H9 (cell line): ENCODE data around the gene SFXN5. TPM values are rescaled to one million over a fixed set of nuclear protein-coding genes. Genes with fewer than 3 reads are reported as not detected.

Source experiments
- DNase-seq: peaks from one replicate; pipeline ENCODE4 v3.0.0-alpha.2; 2017
- H2AFZ ChIP-seq: one replicate; pipeline ENCODE4 v1.6.1; 2013; ENCODE audit warnings: mild to moderate bottlenecking, low read length, control low read depth, moderate library complexity
- H2AK5ac ChIP-seq: 2 replicates; pipeline ENCODE4 v1.6.1; 2013; ENCODE audit warnings: low read length, control low read depth, mixed read lengths; ENCODE audit not compliant: insufficient read length
- H2BK120ac ChIP-seq: one replicate; pipeline ENCODE4 v1.6.1; 2013; ENCODE audit warnings: low read depth, mild to moderate bottlenecking, low read length, control low read depth, inconsistent platforms; ENCODE audit not compliant: poor library complexity, severe bottlenecking
- H2BK12ac ChIP-seq: 2 replicates; pipeline ENCODE4 v1.6.1; 2013; ENCODE audit warnings: low read length, control low read depth, mixed read lengths, low read depth; ENCODE audit not compliant: insufficient read length
- H2BK15ac ChIP-seq: 2 replicates; pipeline ENCODE4 v1.6.1; 2013; ENCODE audit warnings: low read depth, low read length, control low read depth
- H2BK20ac ChIP-seq: one replicate; pipeline ENCODE4 v1.6.1; 2013; ENCODE audit warnings: low read depth, mild to moderate bottlenecking, low read length, control low read depth, inconsistent platforms; ENCODE audit not compliant: poor library complexity, severe bottlenecking
- H2BK5ac ChIP-seq: 2 replicates; pipeline ENCODE4 v1.6.1; 2013; ENCODE audit warnings: low read length, control low read depth, mixed read lengths; ENCODE audit not compliant: insufficient read length
- H3K14ac ChIP-seq: 2 replicates; pipeline ENCODE4 v1.6.1; 2013; ENCODE audit warnings: low read length, control low read depth; ENCODE audit not compliant: insufficient read depth
- H3K18ac ChIP-seq: 2 replicates; pipeline ENCODE4 v1.6.1; 2013; ENCODE audit warnings: low read depth, mild to moderate bottlenecking, mixed read lengths, low read length, control low read depth; ENCODE audit not compliant: insufficient read length
- H3K23ac ChIP-seq: 2 replicates; pipeline ENCODE4 v1.6.1; 2013; ENCODE audit warnings: low read length, control low read depth, mixed read lengths, low read depth; ENCODE audit not compliant: insufficient read length
- H3K23me2 ChIP-seq: 2 replicates; pipeline ENCODE4 v1.6.1; 2013; ENCODE audit warnings: low read depth, mild to moderate bottlenecking, mixed read lengths, low read length, control low read depth; ENCODE audit not compliant: insufficient read length, poor library complexity, severe bottlenecking
- H3K27ac ChIP-seq: 2 replicates; pipeline ENCODE4 v1.5.1; 2013; ENCODE audit warnings: low read length, control low read depth, mixed read lengths, low read depth; ENCODE audit not compliant: insufficient read length
- H3K27me3 ChIP-seq: 2 replicates; pipeline ENCODE4 v1.6.1; 2013; ENCODE audit warnings: low read length, control low read depth, inconsistent platforms; ENCODE audit not compliant: insufficient read depth
- H3K4ac ChIP-seq: 2 replicates; pipeline ENCODE4 v1.6.1; 2013; ENCODE audit warnings: low read depth, mild to moderate bottlenecking, control low read depth, inconsistent platforms, low read length, moderate library complexity
- H3K4me1 ChIP-seq: 2 replicates; pipeline ENCODE4 v1.6.1; 2013; ENCODE audit warnings: low read length, control low read depth, inconsistent platforms; ENCODE audit not compliant: insufficient read depth
- H3K4me2 ChIP-seq: 2 replicates; pipeline ENCODE4 v1.6.1; 2013; ENCODE audit warnings: low read length, control low read depth, mixed read lengths; ENCODE audit not compliant: insufficient read length, insufficient read depth
- H3K56ac ChIP-seq: 2 replicates; pipeline ENCODE4 v1.6.1; 2013; ENCODE audit warnings: low read depth, mild to moderate bottlenecking, mixed read lengths, low read length, control low read depth; ENCODE audit not compliant: insufficient read length
- H3K79me1 ChIP-seq: 2 replicates; pipeline ENCODE4 v1.6.1; 2013; ENCODE audit warnings: low read depth, mild to moderate bottlenecking, moderate library complexity, low read length, control low read depth, inconsistent platforms; ENCODE audit not compliant: insufficient read depth, poor library complexity, severe bottlenecking
- H3K79me2 ChIP-seq: 2 replicates; pipeline ENCODE4 v1.6.1; 2013; ENCODE audit warnings: low read length, control low read depth, inconsistent platforms; ENCODE audit not compliant: insufficient read depth
- H3K9ac ChIP-seq: 2 replicates; pipeline ENCODE4 v1.6.1; 2013; ENCODE audit warnings: low read length, control low read depth, mixed read lengths; ENCODE audit not compliant: insufficient read length; ENCODE audit errors: extremely low read depth
- H3K9me3 ChIP-seq: one replicate; pipeline ENCODE4 v1.6.1; 2013; ENCODE audit warnings: low read depth, low read length, inconsistent platforms; ENCODE audit not compliant: control insufficient read depth
- H3T11ph ChIP-seq: one replicate; pipeline ENCODE4 v1.6.1; 2013; ENCODE audit warnings: mild to moderate bottlenecking, low read length, control low read depth, inconsistent platforms
- H4K20me1 ChIP-seq: one replicate; pipeline ENCODE4 v1.6.1; 2013; ENCODE audit not compliant: control insufficient read depth, insufficient read length, insufficient read depth
- H4K5ac ChIP-seq: 2 replicates; pipeline ENCODE4 v1.6.1; 2013; ENCODE audit warnings: low read depth, mild to moderate bottlenecking, mixed read lengths, low read length, control low read depth; ENCODE audit not compliant: insufficient read length
- H4K8ac ChIP-seq: replicated peaks from 2 replicates; pipeline ENCODE4 v1.6.1; 2013; ENCODE audit warnings: low read length, control low read depth, mixed read lengths, low read depth; ENCODE audit not compliant: insufficient read length
- H4K91ac ChIP-seq: 2 replicates; pipeline ENCODE4 v1.6.1; 2013; ENCODE audit warnings: low read depth, mild to moderate bottlenecking, moderate library complexity, mixed read lengths, low read length, control low read depth; ENCODE audit not compliant: insufficient read length
- H3K27ac Mint-ChIP-seq, 3 experiments: 2 replicates in 2 of 3; 3 replicates in 1 of 3; pipeline ENCODE4 v1.8.0; 2020 to 2021; ENCODE audit warnings: mixed read lengths in 3 of 3, mild to moderate bottlenecking in 1 of 3, moderate library complexity in 1 of 3
- H3K27me3 Mint-ChIP-seq: 2 replicates; pipeline ENCODE4 v1.8.0; 2021; ENCODE audit warnings: low read depth, mild to moderate bottlenecking, moderate library complexity, mixed read lengths
- H3K36me3 Mint-ChIP-seq, 3 experiments: 2 replicates in 2 of 3; 3 replicates in 1 of 3; pipeline ENCODE4 v1.8.0; 2020 to 2021; ENCODE audit warnings: low read depth in 3 of 3, mixed read lengths in 3 of 3; ENCODE audit not compliant: insufficient read depth in 1 of 3
- H3K4me1 Mint-ChIP-seq, 2 experiments: 2 replicates each; pipeline ENCODE4 v1.8.0; 2020; ENCODE audit warnings: mixed read lengths in 2 of 2
- H3K4me3 Mint-ChIP-seq, 2 experiments: 2 replicates in 1 of 2; 3 replicates in 1 of 2; pipeline ENCODE4 v1.8.0; 2020 to 2021; ENCODE audit warnings: mild to moderate bottlenecking in 2 of 2, mixed read lengths in 2 of 2, moderate library complexity in 1 of 2
- H3K9me3 Mint-ChIP-seq, 2 experiments: 2 replicates in 1 of 2; 3 replicates in 1 of 2; pipeline ENCODE4 v1.8.0; 2020; ENCODE audit warnings: mild to moderate bottlenecking in 2 of 2, mixed read lengths in 2 of 2, moderate library complexity in 1 of 2
- WGBS: extraction: QIAGEN DNeasy Blood & Tissue Kit; methylation state at CpG from one replicate; pipeline ENCODE4 v1.1.7; 2013; ENCODE audit warnings: missing lambda C conversion rate, low lambda C conversion rate, mixed read lengths; ENCODE audit not compliant: insufficient read length; ENCODE audit errors: extremely low coverage; 5-methylcytosine and 5-hydroxymethylcytosine counted together
- total RNA-seq: library from RNA; stranded (reverse); gene quantifications from 2 replicates; pipeline ENCODE4 v1.2.1, GENCODE V29; 2021
- TF ChIP-seq, protein P1 (sequence below): fragments of 200-600 bp; sonication (generic); conservative IDR thresholded peaks from 3 replicates; pipeline ENCODE4 v1.8.0; 2021; ENCODE audit warnings: antibody characterized with exemption, mild to moderate bottlenecking

The SFXN5 gene
- total RNA-seq, 1 experiment from 2014 or later = 30.9 TPM

DNA sequence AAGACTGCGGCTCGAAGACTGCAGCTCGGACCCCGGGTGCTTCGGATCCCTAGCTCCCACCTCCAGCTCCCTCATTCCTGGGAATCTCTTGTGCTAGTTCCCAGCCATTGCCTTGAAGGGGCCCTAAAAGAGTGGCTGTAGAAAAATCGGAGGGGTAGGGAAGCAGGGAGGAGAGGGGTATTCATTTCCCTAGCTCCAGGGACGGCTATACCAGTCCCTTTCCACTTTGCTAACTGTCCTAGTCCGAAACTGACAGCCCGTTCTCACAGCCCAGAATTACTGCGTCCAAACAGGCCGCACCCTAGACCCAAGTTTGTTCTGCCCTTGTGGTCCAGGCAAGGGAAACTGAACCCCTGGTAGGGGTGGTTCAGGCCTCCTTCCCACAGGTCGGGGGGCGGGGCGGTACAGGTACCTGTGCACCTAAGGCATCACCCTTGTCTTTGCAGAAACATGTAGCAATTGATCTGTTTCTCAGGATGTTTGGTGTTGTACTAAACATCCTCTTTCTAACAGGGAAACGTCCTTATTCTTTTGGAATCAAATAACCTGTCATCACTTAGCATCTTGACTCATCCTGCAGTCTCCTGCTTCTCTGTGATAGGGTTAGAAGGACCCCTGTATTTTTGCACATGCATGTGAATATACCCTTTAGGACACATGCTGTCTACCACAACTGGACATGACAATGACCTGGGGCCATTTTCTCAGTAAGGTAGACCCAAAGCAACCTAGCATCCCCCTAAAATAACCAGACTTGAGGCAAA is 150.2 kb downstream of the SFXN5 start:
- Histone ChIP-seq H3T11ph (no peak overlapping the region), H3K4me2 (peak overlapping the region; percentile 87), H3K18ac (no peak overlapping the region), H2BK5ac (no peak overlapping the region), H2BK120ac (no peak overlapping the region), H2BK15ac (no peak overlapping the region), H3K14ac (no peak overlapping the region), H3K56ac (no peak overlapping the region), H3K4ac (no peak overlapping the region), H4K5ac (no peak overlapping the region), H3K9me3 (no peaks in the 10 kb centered on the region), H3K23me2 (peaks cover 38% of the 10 kb centered on the region), H4K91ac (no peak overlapping the region), H3K79me2 (no peaks in the 10 kb centered on the region), H3K9ac (no peak overlapping the region), H3K27ac (no peak overlapping the region), H4K20me1 (no peaks in the 10 kb centered on the region), H2AFZ (no peak overlapping the region), H4K8ac (no peak overlapping the region), H2AK5ac (no peak overlapping the region), H2BK20ac (no peak overlapping the region), H3K4me1 (peaks cover 5% of the 10 kb centered on the region), H3K23ac (no peak overlapping the region), H3K27me3 (peaks cover 79% of the 10 kb centered on the region), H2BK12ac (no peak overlapping the region), H3K79me1 (no peaks in the 10 kb centered on the region)
- H3K27ac Mint-ChIP-seq = no peak overlapping the region
- peaks cover 2 to 4% of the 10 kb centered on the region in 2 experiments; a peak in 2 of 5 replicates for H3K9me3 Mint-ChIP-seq
- H3K4me1 Mint-ChIP-seq = peaks cover 21 to 39% of the 10 kb centered on the region in 2 experiments
- peaks cover 9% of the 10 kb centered on the region for H3K27me3 Mint-ChIP-seq
- H3K36me3 Mint-ChIP-seq = peaks cover 0 to 7% (median 5%) of the 10 kb centered on the region in 3 experiments; a peak in 3 of 7 replicates
- WGBS = no CpG with 5 or more reads among the region's 15 CpGs
- TF ChIP-seq, protein P1, sequence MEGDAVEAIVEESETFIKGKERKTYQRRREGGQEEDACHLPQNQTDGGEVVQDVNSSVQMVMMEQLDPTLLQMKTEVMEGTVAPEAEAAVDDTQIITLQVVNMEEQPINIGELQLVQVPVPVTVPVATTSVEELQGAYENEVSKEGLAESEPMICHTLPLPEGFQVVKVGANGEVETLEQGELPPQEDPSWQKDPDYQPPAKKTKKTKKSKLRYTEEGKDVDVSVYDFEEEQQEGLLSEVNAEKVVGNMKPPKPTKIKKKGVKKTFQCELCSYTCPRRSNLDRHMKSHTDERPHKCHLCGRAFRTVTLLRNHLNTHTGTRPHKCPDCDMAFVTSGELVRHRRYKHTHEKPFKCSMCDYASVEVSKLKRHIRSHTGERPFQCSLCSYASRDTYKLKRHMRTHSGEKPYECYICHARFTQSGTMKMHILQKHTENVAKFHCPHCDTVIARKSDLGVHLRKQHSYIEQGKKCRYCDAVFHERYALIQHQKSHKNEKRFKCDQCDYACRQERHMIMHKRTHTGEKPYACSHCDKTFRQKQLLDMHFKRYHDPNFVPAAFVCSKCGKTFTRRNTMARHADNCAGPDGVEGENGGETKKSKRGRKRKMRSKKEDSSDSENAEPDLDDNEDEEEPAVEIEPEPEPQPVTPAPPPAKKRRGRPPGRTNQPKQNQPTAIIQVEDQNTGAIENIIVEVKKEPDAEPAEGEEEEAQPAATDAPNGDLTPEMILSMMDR = no peak
- peak overlapping the region in 1 of 2 experiments; percentile 93; a peak in 3 of 5 replicates for H3K4me3 Mint-ChIP-seq
- no peak for DNase-seq
